ENCODE results near the gene TRIM14. TPM values are rescaled to one million over a fixed set of nuclear protein-coding genes. Genes with fewer than 3 reads are reported as not detected.

Gene TRIM14
- total RNA-seq, 2 donors from 2014 or later: 2.1 to 4.9 TPM

- Histone ChIP-seq H3K4me3 (no peak overlapping the region), H3K4me1 (no peaks in the 10 kb centered on the region), H3K9me3 (no peaks in the 10 kb centered on the region), H3K27ac (no peak overlapping the region), H3K36me3 (replicated peaks in 1 of 2; ENCODE audit: insufficient read depth in 1 of 2, low read depth in 2 of 2) (no peaks in the 10 kb centered on the region), H3K27me3 (no peaks in the 10 kb centered on the region)
- TF ChIP-seq POLR2A (IDR thresholded peaks at IDR 0.05): no peak
- no peak for TF ChIP-seq CTCF (IDR thresholded peaks at IDR 0.05)
- intact Hi-C loops (cut with DNase I): no loop called here
- DNase-seq: no peak
- WGBS, 2 donors: 81 to 85% methylated on average over 2 of the region's 2 CpGs
- ATAC-seq: no peak
These were observed 35.7 kb upstream of the TRIM14 start for GRCh38 chr9:98154678-98155077.

- intact Hi-C loops (cut with DNase I): no loop called here
- Histone ChIP-seq H3K36me3 (replicated peaks in 1 of 2; ENCODE audit: insufficient read depth in 1 of 2, low read depth in 2 of 2) (no peaks in the 10 kb centered on the region), H3K9me3 (no peaks in the 10 kb centered on the region), H3K4me1 (no peaks in the 10 kb centered on the region), H3K27me3 (no peaks in the 10 kb centered on the region), H3K27ac (no peak overlapping the region), H3K4me3 (no peak overlapping the region)
- DNase-seq (no peak), ATAC-seq (no peak)
- no peak for TF ChIP-seq CTCF (IDR thresholded peaks at IDR 0.05)
- no peak for TF ChIP-seq POLR2A (IDR thresholded peaks at IDR 0.05)
These were observed 33.5 kb upstream of the TRIM14 start for GRCh38 chr9:98152526-98152925.

- Histone ChIP-seq H3K36me3 (replicated peaks in 1 of 2; ENCODE audit: insufficient read depth in 1 of 2, low read depth in 2 of 2) (no peaks in the 10 kb centered on the region), H3K4me1 (peaks cover 10% of the 10 kb centered on the region), H3K4me3 (no peak overlapping the region), H3K27me3 (no peaks in the 10 kb centered on the region), H3K9me3 (no peaks in the 10 kb centered on the region), H3K27ac (no peak overlapping the region)
- DNase-seq: no peak
- intact Hi-C loops (cut with DNase I): no loop called here
- no peak for ATAC-seq
- TF ChIP-seq POLR2A (IDR thresholded peaks at IDR 0.05) (no peak), CTCF (IDR thresholded peaks at IDR 0.05) (no peak)
- 71 to 76% methylated on average over 3 of the region's 3 CpGs for WGBS, 2 donors
These were observed 31.7 kb upstream of the TRIM14 start for GRCh38 chr9:98150721-98151120.

GRCh38 chr9:98150164-98150563 is 31.1 kb upstream of the TRIM14 start:
- Histone ChIP-seq H3K27ac (no peak overlapping the region), H3K4me1 (peaks cover 14% of the 10 kb centered on the region), H3K4me3 (no peak overlapping the region), H3K36me3 (replicated peaks in 1 of 2; ENCODE audit: insufficient read depth in 1 of 2, low read depth in 2 of 2) (no peaks in the 10 kb centered on the region), H3K27me3 (no peaks in the 10 kb centered on the region), H3K9me3 (no peaks in the 10 kb centered on the region)
- TF ChIP-seq POLR2A (IDR thresholded peaks at IDR 0.05): no peak
- TF ChIP-seq CTCF (IDR thresholded peaks at IDR 0.05): no peak
- WGBS, 2 donors: 74 to 76% methylated on average over 7 of the region's 7 CpGs
- DNase-seq (no peak), ATAC-seq (no peak)
- intact Hi-C loops (cut with DNase I): no loop called here

GRCh38 chr9:98149422-98149821 is 30.4 kb upstream of the TRIM14 start:
- Histone ChIP-seq H3K4me1 (peaks cover 14% of the 10 kb centered on the region), H3K36me3 (replicated peaks in 1 of 2; ENCODE audit: insufficient read depth in 1 of 2, low read depth in 2 of 2) (no peaks in the 10 kb centered on the region), H3K4me3 (no peak overlapping the region), H3K27me3 (no peaks in the 10 kb centered on the region), H3K9me3 (no peaks in the 10 kb centered on the region), H3K27ac (no peak overlapping the region)
- DNase-seq (no peak), ATAC-seq (no peak)
- intact Hi-C loops (cut with DNase I): no loop called here
- no peak for TF ChIP-seq CTCF (IDR thresholded peaks at IDR 0.05)
- TF ChIP-seq POLR2A (IDR thresholded peaks at IDR 0.05): no peak
- WGBS, 2 donors: 31 to 72% methylated on average over 2 to 3 of the region's 3 CpGs
